ENCODE data around the gene SHANK1.
A peak's percentile ranks its signal among the peaks of the same experiment; 100 is the strongest.

The SHANK1 gene

DNA sequence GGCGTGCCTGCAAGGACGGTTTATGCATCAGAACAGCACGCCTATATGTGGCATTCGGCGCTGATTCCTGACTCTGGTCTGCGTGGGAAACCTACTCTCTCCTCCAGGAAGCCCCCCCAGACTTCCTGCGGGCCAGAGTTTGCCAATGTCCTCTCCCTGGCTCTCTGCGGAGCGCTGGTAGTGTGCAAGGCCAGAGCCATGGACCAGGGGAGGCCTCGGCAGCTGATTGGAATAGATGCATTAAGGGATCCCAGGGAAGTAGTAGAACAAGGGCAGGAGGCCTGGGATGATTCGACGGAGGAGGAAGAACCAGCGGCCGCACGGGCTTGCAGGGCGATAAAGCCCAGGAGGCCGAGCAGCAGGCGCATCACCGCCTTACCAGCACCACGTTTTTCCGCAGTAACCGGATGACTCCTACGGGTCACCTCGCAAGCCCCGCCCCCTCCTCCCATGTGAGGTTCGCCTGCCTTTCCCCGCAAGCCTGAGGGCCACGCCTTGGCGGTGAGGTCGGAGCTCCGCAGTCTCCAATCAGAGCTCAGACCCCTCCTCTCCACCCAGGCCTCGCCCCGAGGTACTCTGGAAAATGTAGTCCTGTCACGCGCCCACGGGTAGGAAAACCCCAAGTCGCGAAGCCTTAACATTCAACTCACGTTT is 8.6 kb upstream of the SHANK1 start:
- peak; percentile 21 to 74 for DNase-seq

DNA sequence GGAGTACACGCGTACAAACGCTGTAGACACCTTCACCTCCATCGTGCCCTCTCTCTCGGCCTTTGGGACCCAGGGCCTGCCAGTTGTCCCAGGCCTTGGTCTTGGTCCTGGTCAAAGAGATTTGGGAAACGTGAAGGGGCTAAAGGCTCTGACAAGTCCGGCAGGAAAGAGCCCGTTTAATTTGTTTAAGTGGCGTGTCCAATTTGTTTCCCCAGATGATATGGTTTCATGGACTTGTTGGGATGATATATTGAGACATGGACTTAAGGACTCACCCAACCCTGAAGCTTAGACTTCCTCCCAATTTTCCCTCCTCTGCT is 6.3 kb upstream of the SHANK1 start:
- no peak for DNase-seq

DNA sequence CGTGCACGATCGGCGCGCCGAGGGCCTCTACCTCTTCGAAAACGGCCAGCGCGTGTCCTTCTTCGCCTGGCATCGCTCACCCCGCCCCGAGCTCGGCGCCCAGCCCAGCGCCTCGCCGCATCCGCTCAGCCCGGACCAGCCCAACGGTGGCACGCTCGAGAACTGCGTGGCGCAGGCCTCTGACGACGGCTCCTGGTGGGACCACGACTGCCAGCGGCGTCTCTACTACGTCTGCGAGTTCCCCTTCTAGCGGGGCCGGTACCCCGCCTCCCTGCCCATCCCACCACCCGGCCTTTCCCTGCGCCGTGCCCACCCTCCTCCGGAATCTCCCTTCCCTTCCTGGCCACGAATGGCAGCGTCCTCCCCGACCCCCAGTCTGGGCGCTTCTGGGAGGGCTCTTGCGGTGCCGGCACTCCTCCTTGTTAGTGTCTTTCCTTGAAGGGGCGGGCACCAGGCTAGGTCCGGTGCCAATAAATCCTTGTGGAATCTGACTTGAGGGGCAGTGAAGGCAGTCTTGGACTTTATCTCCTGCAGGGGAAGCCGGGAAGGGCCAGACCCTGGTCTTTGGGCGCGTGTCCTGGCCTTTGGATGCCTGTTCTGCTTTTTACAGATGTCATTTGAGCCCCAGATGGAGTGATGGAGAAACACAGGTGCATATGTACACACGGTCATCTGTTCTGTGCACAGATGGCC is 5.8 kb upstream of the SHANK1 start:
- DNase-seq: peak in 1 of 2 experiments; percentile 40

DNA sequence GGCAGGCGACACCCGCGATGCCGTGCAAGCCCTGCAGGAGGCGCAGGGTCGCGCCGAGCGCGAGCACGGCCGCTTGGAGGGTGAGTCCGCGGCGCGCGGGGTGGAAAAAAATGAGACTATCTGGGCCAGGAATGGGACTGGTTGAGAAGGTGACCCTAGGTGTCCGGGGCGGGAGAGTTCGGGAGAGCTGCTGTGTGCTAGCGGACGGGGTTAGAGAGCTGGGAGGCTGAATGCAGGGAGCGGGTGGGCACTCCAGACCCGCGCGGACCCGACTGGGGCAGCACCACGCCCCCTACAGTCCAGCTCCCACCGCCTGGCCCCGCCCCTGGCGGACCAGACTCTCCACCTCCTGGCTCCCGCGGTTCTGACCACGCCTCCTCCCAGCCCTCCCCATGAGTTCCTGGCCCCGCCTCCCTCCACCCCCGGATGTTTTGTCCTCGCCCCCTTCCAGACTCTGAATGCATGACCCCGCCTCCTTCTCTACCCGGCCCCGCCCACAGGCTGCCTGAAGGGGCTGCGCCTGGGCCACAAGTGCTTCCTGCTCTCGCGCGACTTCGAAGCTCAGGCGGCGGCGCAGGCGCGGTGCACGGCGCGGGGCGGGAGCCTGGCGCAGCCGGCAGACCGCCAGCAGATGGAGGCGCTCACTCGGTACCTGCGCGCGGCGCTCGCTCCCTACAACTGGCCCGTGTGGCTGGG is 5.1 kb upstream of the SHANK1 start:
- peak; percentile 99 for DNase-seq

DNA sequence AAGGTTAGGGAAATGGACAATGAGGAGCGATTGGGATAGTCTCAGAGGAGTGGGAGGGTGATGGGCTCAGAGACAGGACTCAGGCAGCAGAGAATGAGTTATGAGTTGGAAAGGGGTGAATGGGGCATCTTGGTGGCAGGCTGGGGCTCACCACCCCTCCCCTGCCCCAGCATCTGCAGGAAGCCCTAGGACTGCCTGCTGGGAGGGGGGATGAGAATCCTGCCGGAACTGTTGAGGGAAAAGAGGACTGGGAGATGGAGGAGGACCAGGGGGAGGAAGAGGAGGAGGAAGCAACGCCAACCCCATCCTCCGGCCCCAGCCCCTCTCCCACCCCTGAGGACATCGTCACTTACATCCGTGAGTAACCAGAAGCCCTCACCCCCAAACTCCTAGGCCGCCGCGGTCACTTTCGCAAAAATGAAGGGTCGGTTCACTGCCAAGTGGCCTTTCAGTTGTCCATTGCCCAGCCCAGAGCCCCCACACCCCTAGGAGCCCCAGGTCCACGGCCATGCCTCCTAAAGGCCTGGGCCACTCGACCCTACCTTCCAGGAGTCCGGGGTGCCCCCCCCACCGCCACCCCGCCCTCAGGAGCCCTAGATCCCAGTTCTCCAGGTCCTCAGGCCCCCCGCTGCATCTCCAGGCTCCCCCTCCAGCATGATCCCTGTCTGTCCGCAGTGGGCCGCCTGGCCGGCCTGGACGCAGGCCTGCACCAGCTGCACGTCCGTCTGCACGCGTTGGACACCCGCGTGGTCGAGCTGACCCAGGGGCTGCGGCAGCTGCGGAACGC is 4.3 kb upstream of the SHANK1 start:
- no peak for DNase-seq

DNA sequence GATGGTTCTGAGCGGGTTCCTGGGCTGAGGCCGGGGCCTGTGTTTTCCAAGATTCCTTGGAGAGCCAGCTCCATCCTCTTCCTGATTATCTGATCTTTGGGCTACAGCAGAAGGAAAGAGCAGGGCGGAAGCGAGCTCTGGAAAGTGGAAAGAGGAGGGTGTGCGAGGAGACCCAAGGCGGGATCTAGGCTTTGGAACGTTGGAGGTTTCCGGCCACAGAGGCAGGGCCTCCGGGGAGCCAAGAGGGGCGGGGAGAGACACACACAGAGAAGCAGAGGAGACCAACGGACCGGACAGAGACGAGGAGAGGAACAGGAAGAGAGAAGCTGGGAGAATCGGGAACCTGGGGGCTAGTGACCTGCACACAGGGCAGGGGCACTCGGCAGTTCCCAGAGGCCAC is 3.5 kb upstream of the SHANK1 start, which contains the start of gene CLEC11A:
CLEC11A (plus strand) TSS at position 296 of the 400 bp plus-strand sequence. CDS start 162 bp downstream, outside the sequence.
- DNase-seq: no peak

DNA sequence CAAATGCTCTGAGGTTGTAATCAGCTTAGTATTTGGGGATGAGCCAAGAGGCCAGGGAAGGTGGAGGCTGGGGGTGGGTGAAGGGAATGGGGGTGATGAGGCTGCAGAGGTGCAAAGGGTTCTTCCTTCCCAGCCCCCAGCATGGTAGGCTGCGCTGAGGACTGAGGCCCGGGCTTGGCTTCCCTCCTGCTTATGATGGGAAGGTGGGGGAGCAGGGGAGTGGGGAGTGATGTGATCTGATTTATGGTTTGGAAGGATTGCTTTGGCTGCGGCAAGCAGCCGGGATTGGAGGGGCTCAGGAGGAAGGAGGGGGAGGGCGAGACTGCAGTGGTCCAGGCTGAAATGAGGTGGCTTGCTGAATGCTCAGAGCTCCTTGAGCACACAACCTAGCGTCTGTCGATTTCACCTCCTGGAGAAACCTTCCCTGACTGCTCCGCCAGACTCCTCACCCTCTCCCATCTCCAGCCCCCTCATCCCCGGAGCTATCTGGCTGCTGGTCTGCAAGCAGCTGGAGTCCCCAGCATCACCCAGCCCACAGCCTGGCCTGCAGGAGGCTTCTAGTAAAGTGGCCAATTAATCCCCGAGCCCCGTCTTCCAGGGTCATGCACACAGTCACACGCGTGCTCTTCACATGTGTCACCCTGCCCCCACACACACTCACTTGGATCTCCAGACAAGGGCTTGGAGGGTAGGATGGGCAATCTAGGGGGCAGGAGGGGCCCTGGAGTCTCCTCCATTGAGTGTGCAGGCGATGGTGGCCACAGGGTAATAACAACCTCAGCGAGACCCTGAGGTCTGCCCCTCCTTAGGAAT is 2.8 kb upstream of the SHANK1 start:
- DNase-seq: no peak

DNA sequence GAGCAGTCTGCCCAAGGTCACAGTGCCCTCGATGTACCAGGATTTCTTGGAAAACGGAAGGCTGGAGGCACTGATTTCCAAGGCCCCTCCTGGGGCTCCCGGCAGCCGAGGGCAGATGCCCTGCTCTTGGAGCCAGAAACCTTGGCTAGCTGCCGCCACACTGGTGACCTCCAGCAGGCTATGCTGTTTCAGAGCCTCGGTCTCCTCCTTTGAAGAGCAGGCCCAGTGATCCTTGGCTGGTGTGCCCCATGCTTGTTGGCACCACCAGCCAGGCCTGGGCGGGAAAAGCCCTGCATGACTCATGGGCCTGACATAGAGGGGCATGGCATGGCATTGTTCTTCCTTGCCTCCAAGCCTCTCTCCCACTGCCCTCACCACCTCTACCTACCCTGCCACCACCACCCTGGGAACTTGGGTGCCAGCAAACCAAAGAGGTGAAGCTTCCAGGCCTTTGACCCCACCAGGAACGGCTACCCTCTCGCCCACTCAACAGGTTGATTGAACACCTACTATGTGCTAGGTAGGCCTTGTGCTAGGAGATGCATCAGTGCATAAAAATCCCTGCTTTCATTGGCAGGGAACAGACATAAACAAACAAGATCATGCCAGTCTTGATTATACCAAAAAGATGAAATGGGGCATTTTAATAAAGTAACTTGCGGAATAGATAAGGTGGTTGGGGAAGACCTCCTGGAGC is 2.0 kb upstream of the SHANK1 start:
- no peak for DNase-seq

DNA sequence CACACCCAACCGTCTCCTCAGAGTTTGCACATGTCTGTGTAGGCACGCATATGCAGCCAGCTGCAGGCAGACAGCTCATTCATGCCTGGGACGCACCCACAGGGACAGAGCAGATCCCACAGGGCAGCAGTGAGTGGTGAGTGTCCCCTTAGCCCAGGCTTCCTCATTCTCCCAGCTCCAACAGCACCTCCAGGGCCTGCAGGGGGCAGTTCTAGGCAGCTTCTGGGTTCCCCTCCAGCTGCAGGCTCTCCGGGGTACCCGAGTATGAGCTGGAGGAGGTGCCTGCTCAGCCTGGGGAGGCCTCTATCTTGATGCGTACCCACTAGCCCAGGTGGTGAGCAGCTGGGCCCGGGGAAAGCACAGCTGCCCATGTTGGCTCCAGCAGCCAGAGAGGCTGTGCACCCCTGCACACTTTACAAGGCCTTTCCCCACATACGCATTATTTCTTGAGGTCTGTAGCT is 1.3 kb upstream of the SHANK1 start:
- DNase-seq: peak in 1 of 2 experiments; percentile 48

DNA sequence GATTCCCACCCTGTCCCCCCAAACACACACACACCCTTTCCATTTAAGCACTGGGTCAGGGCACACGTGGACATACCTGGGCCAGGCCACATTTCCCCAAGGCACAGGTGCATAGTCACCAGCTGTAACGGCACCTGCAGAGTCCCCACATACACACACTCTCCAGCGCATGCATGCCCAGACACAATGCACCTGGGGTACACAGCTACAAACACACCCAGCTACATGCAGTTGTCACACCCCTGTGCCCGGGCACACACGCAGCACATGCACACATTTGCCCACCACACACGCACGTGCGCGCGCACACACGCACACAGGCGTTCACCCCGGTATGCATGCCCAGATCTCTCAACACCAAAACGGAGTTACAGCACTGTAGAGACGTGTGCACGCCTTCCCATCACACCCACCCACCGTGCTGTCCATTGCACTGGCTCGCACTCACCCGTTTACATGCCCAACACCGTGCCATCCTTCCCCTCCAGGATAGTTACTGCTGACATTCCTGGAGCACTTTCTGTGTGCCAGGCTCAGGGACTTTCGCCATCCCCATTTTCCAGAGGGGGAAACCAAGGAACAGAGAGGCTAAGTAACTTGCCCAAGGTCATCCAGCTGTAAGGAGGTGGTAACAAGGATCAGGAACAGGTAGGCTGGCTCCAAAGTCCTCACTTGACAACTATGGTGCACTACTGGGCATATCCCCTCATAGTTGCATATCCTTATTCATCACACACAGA is 749 bp upstream of the SHANK1 start:
- no peak for DNase-seq

DNA sequence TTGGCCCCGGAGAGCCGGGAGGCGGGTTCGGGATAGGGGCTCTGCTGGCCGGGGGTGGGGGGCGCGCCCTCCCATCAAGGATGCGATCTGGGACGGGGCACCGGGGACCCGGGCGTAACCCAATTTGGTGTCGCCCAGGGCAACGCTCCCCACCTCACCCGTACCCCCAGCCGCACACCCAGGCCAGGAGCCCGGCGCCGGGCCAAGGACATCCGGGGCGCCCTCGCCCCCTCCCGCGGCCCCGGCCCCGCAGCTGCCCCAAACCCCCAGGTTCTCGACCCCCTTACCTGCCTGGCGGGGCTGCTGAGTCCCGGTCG is 525 bp downstream of the SHANK1 start:
- no peak for DNase-seq

DNA sequence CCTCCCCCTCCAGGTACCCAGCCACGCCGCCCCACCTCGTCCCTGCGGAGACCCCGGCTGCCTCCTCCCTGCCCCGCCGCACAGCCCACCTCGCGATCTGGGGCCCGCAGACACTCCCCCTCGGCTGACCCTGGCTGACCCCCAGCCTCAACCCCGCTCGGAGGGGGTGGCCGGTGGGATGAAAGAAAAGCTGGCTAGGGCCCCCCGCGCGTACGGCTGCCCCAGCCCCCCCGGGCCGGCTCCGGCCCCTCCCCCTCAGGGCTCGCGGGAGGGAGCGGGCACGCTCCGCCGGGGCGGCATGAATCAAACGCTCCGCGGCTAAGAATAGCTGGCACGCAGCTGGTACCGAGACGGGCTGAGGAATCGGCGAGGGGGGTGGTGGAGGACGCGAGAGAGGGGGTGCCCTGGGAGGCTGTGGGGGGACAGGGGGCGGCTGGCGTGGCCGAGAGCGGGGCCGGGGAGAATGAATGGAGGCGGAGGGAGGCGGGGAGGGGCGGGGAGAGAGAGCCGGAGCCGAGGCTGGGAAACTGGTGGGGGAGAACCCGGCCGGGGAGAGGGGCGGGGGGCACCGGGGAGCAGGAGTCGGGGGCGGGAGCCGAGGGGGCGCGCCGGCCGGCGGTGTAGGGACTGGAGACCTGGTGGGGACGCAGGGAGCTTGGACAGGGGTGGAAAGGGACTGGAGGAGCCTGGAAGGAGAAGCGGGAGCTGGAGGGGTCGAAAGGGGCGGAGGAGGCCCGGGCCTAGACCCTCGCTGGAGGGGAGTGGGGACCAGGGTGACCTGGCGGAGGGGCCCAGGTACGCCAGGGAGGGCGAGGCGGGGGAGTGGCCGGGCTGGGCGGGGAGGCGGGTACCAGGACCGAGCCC is 1.1 kb downstream of the SHANK1 start:
- DNase-seq: no peak

DNA sequence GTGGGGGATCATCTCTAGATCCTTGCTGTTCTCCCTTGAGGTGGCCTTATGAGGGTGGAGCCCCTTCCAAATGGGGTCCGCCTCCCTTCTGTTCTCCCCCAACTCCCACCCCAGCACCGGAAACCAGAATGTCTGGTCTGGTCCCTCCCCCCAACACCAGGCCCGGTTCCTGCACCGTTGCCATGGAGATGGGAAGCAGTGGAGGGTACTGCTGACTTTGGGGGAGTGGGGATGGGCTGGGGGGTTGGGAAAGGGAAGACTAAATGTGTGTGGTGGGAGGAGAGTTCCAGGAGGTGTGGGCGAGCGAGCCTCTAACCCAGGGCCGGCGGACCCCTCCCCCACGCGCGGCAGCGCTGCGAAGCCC is 1.7 kb downstream of the SHANK1 start:
- DNase-seq: peak in 1 of 2 experiments; percentile 13

DNA sequence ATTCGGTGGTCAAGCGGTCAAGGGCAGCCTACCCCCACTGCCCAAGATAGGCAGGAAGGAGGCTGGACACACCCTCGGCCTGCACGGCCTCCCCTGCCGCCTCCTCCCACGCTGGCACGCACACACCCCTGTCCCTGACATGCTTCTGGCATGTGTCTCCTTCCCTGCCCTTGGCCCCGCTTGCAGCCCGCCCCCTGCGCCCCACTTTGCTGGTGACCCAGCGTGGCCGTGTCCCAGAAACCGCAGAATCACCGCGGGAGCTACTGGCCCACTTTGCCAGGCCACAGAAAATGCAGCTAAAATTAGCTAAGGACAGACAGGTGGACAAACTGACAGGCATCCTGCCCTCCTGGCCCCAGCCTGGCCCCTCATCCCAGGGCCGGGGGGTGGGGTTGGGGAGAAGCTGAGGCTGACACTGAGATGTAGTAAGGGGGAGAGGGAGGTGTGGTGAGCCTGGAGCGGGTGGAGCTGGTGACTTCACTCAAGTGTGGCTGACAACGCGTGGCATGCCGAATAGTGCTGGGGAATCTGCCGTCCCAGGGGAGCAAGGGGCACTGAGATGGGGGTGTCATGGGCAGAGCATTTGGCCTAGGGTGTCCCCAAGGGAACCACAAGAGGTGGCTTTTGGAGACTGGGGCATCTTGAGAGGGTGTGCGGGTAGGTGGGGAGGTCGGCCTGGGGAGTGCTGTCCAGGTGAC is 2.4 kb downstream of the SHANK1 start:
- DNase-seq: no peak

DNA sequence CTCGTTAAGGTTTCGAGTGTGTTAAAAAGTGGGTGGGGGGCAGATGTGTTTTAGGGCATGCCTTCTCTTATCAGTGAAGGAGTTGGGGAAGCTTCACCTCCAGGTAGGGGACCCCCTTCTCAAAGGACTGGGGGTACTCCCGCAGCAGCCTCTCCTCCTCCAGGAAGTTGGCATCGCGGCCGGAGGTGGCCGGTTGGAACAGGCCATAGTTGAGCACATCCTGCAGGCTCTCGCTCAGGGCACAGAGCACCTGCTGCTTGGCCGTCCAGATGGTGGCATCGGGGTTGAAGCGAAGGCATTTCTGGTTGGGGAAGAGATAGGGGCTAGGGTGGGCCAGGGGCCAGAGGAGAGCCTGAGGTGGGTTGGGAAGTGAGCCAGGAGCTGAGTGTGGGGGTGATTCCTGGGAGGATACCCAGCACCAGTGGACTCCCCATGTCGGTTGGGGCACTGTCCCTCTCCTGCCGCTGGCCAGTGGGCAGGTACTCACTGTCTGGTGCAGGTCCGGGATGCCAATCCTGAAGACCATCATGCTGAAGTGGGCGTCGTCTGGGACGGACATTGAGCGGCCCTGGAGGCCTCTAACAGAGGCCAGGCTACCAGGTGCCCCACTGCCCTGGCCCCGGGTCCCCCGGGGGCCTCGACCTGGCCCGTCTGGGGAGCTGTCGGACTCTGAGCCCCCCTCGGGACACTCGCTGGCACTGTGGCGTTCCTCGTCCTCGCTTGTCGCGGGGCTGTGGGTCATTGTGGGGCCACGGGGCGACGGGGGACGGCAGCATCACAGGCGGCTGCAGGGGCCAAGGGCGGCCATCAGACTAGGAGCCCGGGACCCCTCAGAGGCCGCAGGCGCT is 3.2 kb downstream of the SHANK1 start:
- no peak for DNase-seq

DNA sequence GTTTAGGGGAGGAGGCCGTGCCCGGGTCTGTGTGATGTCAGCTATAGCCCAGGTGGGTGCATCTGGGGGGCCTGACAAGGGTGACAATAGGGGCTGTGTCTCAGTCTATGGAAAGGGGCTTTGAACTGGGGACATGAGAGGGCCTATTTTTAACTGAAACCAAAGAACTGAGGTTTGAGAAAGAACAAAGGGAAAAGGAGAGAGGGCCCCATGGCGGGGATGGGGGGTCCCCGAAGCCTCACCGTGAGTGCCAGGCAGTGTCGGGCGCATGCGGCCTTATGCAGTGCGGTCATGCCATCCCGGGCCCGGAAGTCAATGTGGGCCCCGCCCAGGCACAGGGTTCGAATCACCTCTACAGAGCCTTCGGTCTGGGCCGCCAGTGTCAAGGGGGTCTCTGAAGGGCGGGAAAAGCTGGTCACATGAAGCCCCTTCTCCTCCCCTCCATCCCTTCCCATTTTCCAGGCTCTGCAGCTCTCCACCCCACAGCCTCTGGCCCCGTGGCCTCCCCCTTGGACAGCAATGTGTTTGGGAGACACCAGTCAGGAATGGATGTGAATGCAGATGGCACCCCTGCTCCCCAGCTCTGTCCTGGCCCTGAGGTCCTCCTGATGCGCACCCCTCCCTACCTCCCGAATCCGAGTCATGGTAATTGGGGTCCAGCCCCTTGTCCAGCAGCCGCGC is 5.9 kb downstream of the SHANK1 start:
- DNase-seq: no peak

DNA sequence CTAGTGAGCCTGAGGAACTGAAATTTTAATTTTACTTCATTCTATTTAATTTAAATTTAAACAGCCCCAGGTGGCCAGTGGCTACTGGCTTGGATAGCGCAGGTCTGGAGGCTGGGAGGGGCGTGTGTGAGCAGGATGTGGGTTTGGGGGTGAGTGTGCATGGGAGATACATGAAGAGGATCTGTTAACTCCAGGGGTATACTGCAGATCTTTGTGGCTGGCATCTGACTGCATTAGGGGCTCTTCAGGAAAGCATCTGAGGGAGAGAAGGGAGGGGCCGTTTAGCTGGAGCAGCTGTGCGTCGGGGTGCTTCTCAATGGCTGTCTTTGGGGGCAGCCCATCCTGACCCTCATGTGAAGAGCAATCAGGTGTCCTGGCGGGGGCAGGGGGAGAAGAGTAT is 6.8 kb downstream of the SHANK1 start:
- no peak for DNase-seq

DNA sequence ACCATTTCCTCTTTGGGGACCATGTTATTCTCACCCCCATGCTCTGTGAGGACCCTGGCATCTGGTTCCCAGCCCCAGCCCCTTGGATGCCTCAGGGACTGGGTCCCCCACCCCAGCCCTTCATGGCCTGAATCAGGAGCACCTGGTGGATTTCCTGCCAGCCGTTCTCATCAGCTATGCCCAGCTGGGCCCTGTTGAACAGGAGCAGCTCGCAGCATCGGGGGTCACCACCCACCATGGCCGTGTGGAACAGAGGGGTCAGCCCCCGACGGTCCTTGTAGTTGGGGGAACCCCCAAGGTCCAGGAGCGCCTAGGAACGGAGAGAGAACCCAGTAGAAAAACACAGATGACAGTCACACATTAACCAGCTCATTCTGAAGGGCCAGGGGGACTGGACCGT is 7.8 kb downstream of the SHANK1 start:
- no peak for DNase-seq

Data from NCI-H524 (cell line).